CD14-positive monocyte (primary cell): Measurements from ENCODE around the gene EDIL3. TPM values are rescaled to one million over a fixed set of nuclear protein-coding genes. Genes with fewer than 3 reads are reported as not detected.

ENCODE experiments used
- DNase-seq, 3 donors: peaks; one replicate each; pipeline ENCODE4 v3.0.0-alpha.2; 2011 to 2022
- H2AFZ ChIP-seq: 2 replicates; pipeline ENCODE4 v1.6.0; 2012; ENCODE audit warnings: mild to moderate bottlenecking, low read depth, low read length, inconsistent platforms; ENCODE audit not compliant: insufficient read depth, poor library complexity, severe bottlenecking
- H3K27ac ChIP-seq, 2 donors: 1 replicate in 1 of 2; 2 replicates in 1 of 2; pipeline ENCODE4 v1.5.1; 2012 to 2013; ENCODE audit warnings: low read length in 2 of 2, control low read depth in 1 of 2, inconsistent platforms in 1 of 2, low read depth in 1 of 2, mild to moderate bottlenecking in 1 of 2
- H3K27me3 ChIP-seq, 2 donors: one replicate each; pipeline versions ENCODE4 v1.6.0 to v1.6.1; 2011 to 2013; ENCODE audit warnings: low read length in 2 of 2; ENCODE audit not compliant: control insufficient read depth in 2 of 2, insufficient read depth in 2 of 2
- H3K36me3 ChIP-seq, 2 donors: replicated peaks in 1 of 2; 1 replicate in 1 of 2; 2 replicates in 1 of 2; pipeline versions ENCODE4 v1.5.1 to v1.6.1; 2012 to 2013; ENCODE audit warnings: low read length in 2 of 2, control low read depth in 1 of 2, inconsistent platforms in 1 of 2, mild to moderate bottlenecking in 1 of 2; ENCODE audit not compliant: insufficient read depth in 2 of 2, control insufficient read depth in 1 of 2
- H3K4me1 ChIP-seq, 2 donors: 1 replicate in 1 of 2; 2 replicates in 1 of 2; pipeline versions ENCODE4 v1.5.1 to v1.6.1; 2012 to 2013; ENCODE audit warnings: low read length in 2 of 2, control low read depth in 1 of 2, inconsistent platforms in 1 of 2, mild to moderate bottlenecking in 1 of 2, moderate library complexity in 1 of 2; ENCODE audit not compliant: insufficient read depth in 2 of 2, control insufficient read depth in 1 of 2
- H3K4me2 ChIP-seq: replicated peaks from 2 replicates; pipeline ENCODE3; 2012; ENCODE audit warnings: low read length, moderate library complexity, mild to moderate bottlenecking; ENCODE audit not compliant: poor library complexity, severe bottlenecking; ENCODE audit errors: extremely low read depth
- H3K4me3 ChIP-seq, 3 experiments: fragments of 200-600 bp in 1 of 3; sonication (generic) in 1 of 3; replicated peaks in 1 of 3; 1 replicate in 2 of 3; 2 replicates in 1 of 3; pipeline ENCODE4 v1.5.1; 2011 to 2013; ENCODE audit warnings: low read length in 3 of 3, mild to moderate bottlenecking in 3 of 3, control low read depth in 2 of 3, low read depth in 2 of 3, inconsistent platforms in 1 of 3, moderate library complexity in 1 of 3
- H3K79me2 ChIP-seq: 2 replicates; pipeline ENCODE4 v1.6.0; 2012; ENCODE audit warnings: mild to moderate bottlenecking, control low read depth, inconsistent platforms, low read length, moderate library complexity; ENCODE audit not compliant: insufficient read depth
- H3K9ac ChIP-seq: 2 replicates; pipeline ENCODE4 v1.6.0; 2017; ENCODE audit warnings: low read length, mild to moderate bottlenecking; ENCODE audit not compliant: insufficient read depth, poor library complexity, severe bottlenecking
- H3K9me3 ChIP-seq, 2 donors: replicated peaks in 1 of 2; 1 replicate in 1 of 2; 2 replicates in 1 of 2; pipeline versions ENCODE4 v1.5.1 to v1.6.1; 2012 to 2013; ENCODE audit warnings: low read length in 2 of 2, control low read depth in 1 of 2; ENCODE audit not compliant: control insufficient read depth in 1 of 2, insufficient read depth in 1 of 2
- H4K20me1 ChIP-seq: 2 replicates; pipeline ENCODE4 v1.6.0; 2012; ENCODE audit warnings: mild to moderate bottlenecking, low read length, control low read depth, moderate library complexity; ENCODE audit not compliant: insufficient read depth
- H3K27ac Mint-ChIP-seq, 7 donors: one replicate each; pipeline ENCODE4 v1.8.0; 2020; ENCODE audit warnings: mild to moderate bottlenecking in 7 of 7, mixed read lengths in 7 of 7, moderate library complexity in 6 of 7, inconsistent platforms in 2 of 7
- H3K27me3 Mint-ChIP-seq, 3 donors: one replicate each; pipeline ENCODE4 v1.8.0; 2021 to 2022; ENCODE audit warnings: low read depth in 3 of 3, mild to moderate bottlenecking in 3 of 3, mixed read lengths in 3 of 3, moderate library complexity in 3 of 3, inconsistent platforms in 1 of 3
- H3K36me3 Mint-ChIP-seq, 2 donors: one replicate each; pipeline ENCODE4 v1.8.0; 2020; ENCODE audit warnings: mixed read lengths in 2 of 2, inconsistent platforms in 1 of 2, mild to moderate bottlenecking in 1 of 2
- H3K4me1 Mint-ChIP-seq: one replicate; pipeline ENCODE4 v1.8.0; 2020; ENCODE audit warnings: mild to moderate bottlenecking, mixed read lengths
- H3K4me3 Mint-ChIP-seq, 2 donors: one replicate each; pipeline ENCODE4 v1.8.0; 2020; ENCODE audit warnings: mild to moderate bottlenecking in 2 of 2, mixed read lengths in 2 of 2, moderate library complexity in 1 of 2
- H3K9me3 Mint-ChIP-seq, 7 donors: one replicate each; pipeline ENCODE4 v1.8.0; 2020 to 2022; ENCODE audit warnings: mixed read lengths in 7 of 7, mild to moderate bottlenecking in 6 of 7, moderate library complexity in 6 of 7, inconsistent platforms in 2 of 7
- CTCF ChIP-seq: fragments of 200-600 bp; IDR thresholded peaks from one replicate; pipeline ENCODE4 v1.8.0; 2022; ENCODE audit warnings: antibody characterized with exemption, mild to moderate bottlenecking
- WGBS: methylation state at CpG from one replicate; pipeline ENCODE4 v1.1.5; 2013; ENCODE audit warnings: missing lambda C conversion rate; ENCODE audit not compliant: insufficient coverage; 5-methylcytosine and 5-hydroxymethylcytosine counted together
- intact Hi-C, 2 donors: fragments of 100-400 bp; cut with micrococcal nuclease; formaldehyde crosslinking; loops; one replicate each; pipeline versions ENCODE4 v1.15.0 to v1.15.1; 2023
- polyA plus RNA-seq, 3 donors: library from polyadenylated mRNA; depleted of rRNA in 1 of 3; unstranded in 2 of 3; stranded (reverse) in 1 of 3; fragments of 300-500 nt in 2 of 3; fragments of >200 nt in 1 of 3; fragmentation: Illumina TruSeq in 2 of 3; gene quantifications; 1 replicate in 2 of 3; 2 replicates in 1 of 3; pipeline ENCODE4 v1.2.3, GENCODE V29; 2012 to 2021

The EDIL3 gene
- polyA plus RNA-seq, 3 donors = 0.09 TPM; not detected in 2

GRCh38 chr5:84381502-84382362, 2.9 kb downstream of the EDIL3 start:
- H3K4me3 Mint-ChIP-seq = peak overlapping the region; percentile 54 to 90
- H3K27ac Mint-ChIP-seq = peak overlapping the region in 2 of 7 donors; percentile 16 to 51
- Histone ChIP-seq H3K4me3 (peak overlapping the region in 1 of 3 experiments; percentile 22), H2AFZ (no peak overlapping the region), H3K4me1 (peaks cover 6 to 14% of the 10 kb centered on the region in 2 donors), H4K20me1 (no peaks in the 10 kb centered on the region), H3K36me3 (no peaks in the 10 kb centered on the region), H3K27ac (no peak overlapping the region), H3K27me3 (peaks cover 50 to 74% of the 10 kb centered on the region in 2 donors), H3K4me2 (peak overlapping the region; percentile 33), H3K9ac (no peak overlapping the region), H3K9me3 (peaks cover 0 to 12% of the 10 kb centered on the region in 2 donors), H3K79me2 (no peaks in the 10 kb centered on the region)
- H3K27me3 Mint-ChIP-seq = peaks cover 55 to 67% (median 61%) of the 10 kb centered on the region in 3 donors
- no peak for TF ChIP-seq CTCF
- peak in 1 of 3 donors; percentile 11 for DNase-seq
- WGBS = 10% methylated on average over 8 of the region's 14 CpGs
- H3K36me3 Mint-ChIP-seq = peaks cover 0 to 8% of the 10 kb centered on the region in 2 donors
- H3K4me1 Mint-ChIP-seq = peaks cover 25% of the 10 kb centered on the region
- H3K9me3 Mint-ChIP-seq = peaks cover 0 to 14% (median 11%) of the 10 kb centered on the region in 7 donors
- intact Hi-C loops = no loop called here

- H3K27me3 Mint-ChIP-seq = peaks cover 36 to 47% (median 41%) of the 10 kb centered on the region in 3 donors
- H3K9ac ChIP-seq = no peak overlapping the region
- H3K4me1 Mint-ChIP-seq = peaks cover 19% of the 10 kb centered on the region
- intact Hi-C loops = no loop called here
- no peak overlapping the region for H3K4me2 ChIP-seq
- peaks cover 0 to 5% of the 10 kb centered on the region in 2 donors for H3K9me3 ChIP-seq
- peaks cover 0 to 8% of the 10 kb centered on the region in 2 donors for H3K36me3 Mint-ChIP-seq
- no peak overlapping the region for H2AFZ ChIP-seq
- H3K36me3 ChIP-seq = no peaks in the 10 kb centered on the region
- H3K27ac Mint-ChIP-seq = no peak overlapping the region
- H3K4me3 ChIP-seq = no peak overlapping the region
- H3K9me3 Mint-ChIP-seq = peaks cover 0 to 13% (median 8%) of the 10 kb centered on the region in 7 donors
- no peak for TF ChIP-seq CTCF
- H3K27me3 ChIP-seq = peaks cover 33 to 54% of the 10 kb centered on the region in 2 donors
- H3K79me2 ChIP-seq = no peaks in the 10 kb centered on the region
- no CpG with 5 or more reads among the region's 2 CpGs for WGBS
- H4K20me1 ChIP-seq = no peaks in the 10 kb centered on the region
- peaks cover 6 to 14% of the 10 kb centered on the region in 2 donors for H3K4me1 ChIP-seq
- no peak overlapping the region for H3K27ac ChIP-seq
- DNase-seq = no peak
- peak overlapping the region in 1 of 2 donors; percentile 11 for H3K4me3 Mint-ChIP-seq
Measured at GRCh38 chr5:84379749-84380148, 4.9 kb downstream of the EDIL3 start.
